OCI-LY7 (cell line): ENCODE measurements around the gene UGT1A3.

ENCODE experiments used
- CTCF ChIP-seq: fragments of 200-600 bp; sonication (generic); conservative IDR thresholded peaks from 2 replicates; pipeline ENCODE4 v1.5.1; 2014; ENCODE audit warnings: mild to moderate bottlenecking, antibody characterized with exemption, low read length, moderate library complexity, mixed read lengths
- EZH2phosphoT487 ChIP-seq: fragments of 200-600 bp; sonication (generic); IDR thresholded peaks from 2 replicates; pipeline ENCODE4 v1.6.1; 2018; ENCODE audit warnings: low read depth, borderline replicate concordance, mild to moderate bottlenecking, mixed run types, antibody characterized with exemption, low read length, moderate library complexity, mixed read lengths

DNA sequence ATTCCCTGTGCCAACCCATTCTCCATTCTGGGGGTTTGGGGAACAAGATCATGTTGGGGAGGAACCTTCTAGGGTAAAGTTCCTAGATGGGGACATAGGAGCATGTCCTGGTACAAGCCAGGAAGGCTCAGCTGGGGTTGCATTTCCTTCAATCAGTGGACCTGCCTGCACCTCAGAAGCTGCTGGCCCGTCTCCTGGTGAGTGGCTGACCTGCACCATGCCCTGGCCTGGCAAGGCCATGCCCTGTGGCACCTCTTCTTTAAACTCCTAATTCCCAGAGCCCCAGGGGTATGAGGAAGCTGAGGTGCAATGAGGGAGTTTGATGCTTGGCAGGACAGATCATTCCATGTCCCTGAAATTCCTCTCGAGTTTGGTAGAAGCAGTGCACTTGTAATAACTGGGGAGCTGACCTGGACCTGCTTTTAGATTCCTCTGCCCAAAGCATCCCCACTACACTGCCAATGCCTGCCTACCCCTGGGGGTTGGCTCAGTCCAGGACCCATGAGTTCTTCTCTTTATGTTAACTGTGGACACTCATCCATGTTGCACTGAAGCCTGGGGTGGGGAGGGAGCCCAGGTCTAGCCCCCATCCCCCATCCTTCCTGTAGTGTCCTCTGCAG lies 74.6 kb downstream of the UGT1A3 start:
- no peak for TF ChIP-seq CTCF
- TF ChIP-seq EZH2phosphoT487, result no peak
